ENCODE data around the gene MPL.

MPL gene

GRCh38 chr1:43345120-43345519 is 7.5 kb downstream of the MPL start:
- in situ Hi-C loops (cut with HindIII; ENCODE audit: low sequenced_read_pairs), result no loop called here
- DNase-seq (ENCODE audit: low read depth, low spot score), result no peak

DNA sequence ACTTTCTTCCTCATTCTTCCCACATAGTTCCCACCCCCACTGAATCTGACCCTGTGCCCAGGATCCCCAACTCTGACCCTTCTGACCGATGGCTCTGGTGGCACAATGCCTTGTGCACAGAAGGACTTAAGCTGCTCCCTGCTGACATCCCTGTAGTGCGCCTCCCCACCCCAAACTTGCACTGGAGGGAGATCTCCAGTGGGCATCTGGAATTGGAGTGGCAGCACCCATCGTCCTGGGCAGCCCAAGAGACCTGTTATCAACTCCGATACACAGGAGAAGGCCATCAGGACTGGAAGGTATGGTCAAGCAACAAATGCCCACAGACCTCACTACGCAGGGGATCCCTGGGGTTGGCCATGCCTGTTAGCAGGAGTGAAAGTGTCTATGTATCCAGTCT is 9.0 kb downstream of the MPL start:
- TF ChIP-seq, protein P1, sequence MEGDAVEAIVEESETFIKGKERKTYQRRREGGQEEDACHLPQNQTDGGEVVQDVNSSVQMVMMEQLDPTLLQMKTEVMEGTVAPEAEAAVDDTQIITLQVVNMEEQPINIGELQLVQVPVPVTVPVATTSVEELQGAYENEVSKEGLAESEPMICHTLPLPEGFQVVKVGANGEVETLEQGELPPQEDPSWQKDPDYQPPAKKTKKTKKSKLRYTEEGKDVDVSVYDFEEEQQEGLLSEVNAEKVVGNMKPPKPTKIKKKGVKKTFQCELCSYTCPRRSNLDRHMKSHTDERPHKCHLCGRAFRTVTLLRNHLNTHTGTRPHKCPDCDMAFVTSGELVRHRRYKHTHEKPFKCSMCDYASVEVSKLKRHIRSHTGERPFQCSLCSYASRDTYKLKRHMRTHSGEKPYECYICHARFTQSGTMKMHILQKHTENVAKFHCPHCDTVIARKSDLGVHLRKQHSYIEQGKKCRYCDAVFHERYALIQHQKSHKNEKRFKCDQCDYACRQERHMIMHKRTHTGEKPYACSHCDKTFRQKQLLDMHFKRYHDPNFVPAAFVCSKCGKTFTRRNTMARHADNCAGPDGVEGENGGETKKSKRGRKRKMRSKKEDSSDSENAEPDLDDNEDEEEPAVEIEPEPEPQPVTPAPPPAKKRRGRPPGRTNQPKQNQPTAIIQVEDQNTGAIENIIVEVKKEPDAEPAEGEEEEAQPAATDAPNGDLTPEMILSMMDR (IDR thresholded peaks at IDR 0.05; ENCODE audit: low read depth, low read length), result no peak
- no peak overlapping the region for H3K4me3 ChIP-seq (ENCODE audit: low read depth, low read length)
- in situ Hi-C loops (cut with HindIII; ENCODE audit: low sequenced_read_pairs), result no loop called here
- no peak for DNase-seq (ENCODE audit: low read depth, low spot score)

More at GRCh38 chr1:43345120-43345519, 7.5 kb downstream of the MPL start:
- H3K4me3 ChIP-seq (ENCODE audit: low read depth, low read length), result no peak overlapping the region
- TF ChIP-seq, protein P1 (IDR thresholded peaks at IDR 0.05; ENCODE audit: low read depth, low read length), result no peak

DNA sequence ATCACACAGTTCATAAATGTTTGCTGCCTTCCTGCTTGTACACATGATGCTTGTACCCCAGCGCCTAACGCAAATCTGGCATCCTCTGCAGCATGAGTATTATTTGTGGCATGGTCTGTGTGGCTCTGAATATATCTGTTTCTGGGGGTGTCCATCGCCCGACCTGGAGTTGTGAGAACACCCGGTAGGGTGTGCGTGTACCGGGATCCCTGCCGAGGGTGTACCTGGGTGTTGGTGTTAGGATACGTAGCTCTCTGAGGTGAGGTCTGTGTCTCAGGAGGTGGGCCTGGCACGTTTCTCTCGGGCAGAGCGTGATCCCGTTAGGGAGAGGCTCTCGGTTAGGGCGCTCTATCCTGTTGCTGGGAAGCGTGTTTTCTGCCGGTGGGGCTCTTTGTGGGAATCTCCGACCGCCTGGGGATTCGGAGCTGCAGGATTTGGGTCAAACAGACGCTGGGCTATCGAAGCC is 10.8 kb downstream of the MPL start:
- TF ChIP-seq, protein P1 (IDR thresholded peaks at IDR 0.05; ENCODE audit: low read depth, low read length), result no peak
- DNase-seq (ENCODE audit: low read depth, low spot score), result no peak
- H3K4me3 ChIP-seq (ENCODE audit: low read depth, low read length), result peak overlapping the region; percentile 47
- in situ Hi-C loops (cut with HindIII; ENCODE audit: low sequenced_read_pairs), result no loop called here

DNA sequence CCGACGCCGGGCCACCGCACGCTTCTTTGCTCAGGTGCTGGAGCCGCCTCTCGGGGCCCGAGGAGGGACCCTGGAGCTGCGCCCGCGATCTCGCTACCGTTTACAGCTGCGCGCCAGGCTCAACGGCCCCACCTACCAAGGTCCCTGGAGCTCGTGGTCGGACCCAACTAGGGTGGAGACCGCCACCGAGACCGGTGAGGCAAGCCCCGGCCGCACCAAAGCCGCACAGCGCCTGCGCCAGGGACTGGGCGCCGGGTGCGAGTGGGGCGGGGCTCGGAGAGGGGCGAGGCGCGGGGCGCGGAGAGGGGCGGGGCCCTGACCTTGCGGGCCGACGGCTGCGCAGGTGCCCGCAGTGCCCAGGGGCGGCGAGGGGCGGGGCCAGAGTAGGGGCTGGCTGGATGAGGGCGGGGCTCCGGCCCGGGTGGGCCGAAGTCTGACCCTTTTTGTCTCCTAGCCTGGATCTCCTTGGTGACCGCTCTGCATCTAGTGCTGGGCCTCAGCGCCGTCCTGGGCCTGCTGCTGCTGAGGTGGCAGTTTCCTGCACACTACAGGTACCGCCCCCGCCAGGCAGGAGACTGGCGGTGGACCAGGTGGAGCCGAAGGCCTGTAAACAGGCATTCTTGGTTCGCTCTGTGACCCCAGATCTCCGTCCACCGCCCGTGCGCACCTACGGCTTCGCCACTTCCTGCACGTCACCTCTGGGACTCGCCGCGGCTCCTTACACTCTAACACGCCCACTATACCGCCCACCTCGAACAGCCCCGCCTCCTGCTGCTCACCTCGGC is 11.4 kb downstream of the MPL start:
- in situ Hi-C loops (cut with HindIII; ENCODE audit: low sequenced_read_pairs), result no loop called here
- TF ChIP-seq, protein P1 (IDR thresholded peaks at IDR 0.05; ENCODE audit: low read depth, low read length), result no peak
- H3K4me3 ChIP-seq (ENCODE audit: low read depth, low read length), result peak overlapping the region; percentile 47
- DNase-seq (ENCODE audit: low read depth, low spot score), result peak; percentile 56

GRCh38 chr1:43349594-43350306 is 12.1 kb downstream of the MPL start:
- in situ Hi-C loops (cut with HindIII; ENCODE audit: low sequenced_read_pairs), result no loop called here
- peak; percentile 85 for DNase-seq (ENCODE audit: low read depth, low spot score)
- TF ChIP-seq, protein P1 (IDR thresholded peaks at IDR 0.05; ENCODE audit: low read depth, low read length), result no peak
- peak overlapping the region; percentile 47 for H3K4me3 ChIP-seq (ENCODE audit: low read depth, low read length)

- DNase-seq (ENCODE audit: low read depth, low spot score), result no peak
- no peak overlapping the region for H3K4me3 ChIP-seq (ENCODE audit: low read depth, low read length)
- TF ChIP-seq, protein P1 (IDR thresholded peaks at IDR 0.05; ENCODE audit: low read depth, low read length), result no peak
- in situ Hi-C loops (cut with HindIII; ENCODE audit: low sequenced_read_pairs), result no loop called here
Observed at GRCh38 chr1:43350976-43351375, 13.4 kb downstream of the MPL start.
